ENCODE measurements around the gene LTB4R2.

DNA sequence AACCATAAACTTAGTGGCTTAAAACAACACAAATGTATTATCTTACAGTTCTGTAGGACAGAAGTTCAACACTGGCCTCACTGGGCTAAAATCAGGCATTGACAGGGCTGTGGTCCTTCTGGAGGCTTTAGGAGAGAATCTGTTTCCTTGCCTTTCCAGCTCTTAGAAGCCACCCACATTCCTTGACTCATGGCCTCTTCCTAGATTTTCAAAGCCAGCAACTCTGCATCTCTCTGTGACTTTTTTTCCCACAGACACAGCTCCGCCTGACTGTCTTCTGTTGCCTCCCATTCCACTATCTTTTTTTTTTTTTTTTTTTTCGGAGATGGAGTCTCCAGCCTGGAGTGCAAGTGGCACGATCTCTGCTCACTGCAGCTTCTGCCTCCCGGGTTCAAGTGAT lies 46.3 kb downstream of the LTB4R2 start:
- TF ChIP-seq, protein P1, sequence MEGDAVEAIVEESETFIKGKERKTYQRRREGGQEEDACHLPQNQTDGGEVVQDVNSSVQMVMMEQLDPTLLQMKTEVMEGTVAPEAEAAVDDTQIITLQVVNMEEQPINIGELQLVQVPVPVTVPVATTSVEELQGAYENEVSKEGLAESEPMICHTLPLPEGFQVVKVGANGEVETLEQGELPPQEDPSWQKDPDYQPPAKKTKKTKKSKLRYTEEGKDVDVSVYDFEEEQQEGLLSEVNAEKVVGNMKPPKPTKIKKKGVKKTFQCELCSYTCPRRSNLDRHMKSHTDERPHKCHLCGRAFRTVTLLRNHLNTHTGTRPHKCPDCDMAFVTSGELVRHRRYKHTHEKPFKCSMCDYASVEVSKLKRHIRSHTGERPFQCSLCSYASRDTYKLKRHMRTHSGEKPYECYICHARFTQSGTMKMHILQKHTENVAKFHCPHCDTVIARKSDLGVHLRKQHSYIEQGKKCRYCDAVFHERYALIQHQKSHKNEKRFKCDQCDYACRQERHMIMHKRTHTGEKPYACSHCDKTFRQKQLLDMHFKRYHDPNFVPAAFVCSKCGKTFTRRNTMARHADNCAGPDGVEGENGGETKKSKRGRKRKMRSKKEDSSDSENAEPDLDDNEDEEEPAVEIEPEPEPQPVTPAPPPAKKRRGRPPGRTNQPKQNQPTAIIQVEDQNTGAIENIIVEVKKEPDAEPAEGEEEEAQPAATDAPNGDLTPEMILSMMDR (IDR thresholded peaks at IDR 0.05) = no peak
- TF ChIP-seq EP300 (IDR thresholded peaks at IDR 0.05; ENCODE audit: low read depth) = no peak
- TF ChIP-seq POLR2AphosphoS5 (IDR thresholded peaks at IDR 0.05) = no peak
- TF ChIP-seq POLR2A (IDR thresholded peaks at IDR 0.05) = no peak
